ENCODE data around the gene MIPOL1. TPM values are rescaled to one million over a fixed set of nuclear protein-coding genes. Genes with fewer than 3 reads are reported as not detected.

The MIPOL1 gene
- total and polyA plus RNA-seq, 9 of the 15 experiments (the other 6 are each of a cell fraction or from before 2014, with no cell fraction given) = 6.7 to 21.9 (median 12.4) TPM

DNA sequence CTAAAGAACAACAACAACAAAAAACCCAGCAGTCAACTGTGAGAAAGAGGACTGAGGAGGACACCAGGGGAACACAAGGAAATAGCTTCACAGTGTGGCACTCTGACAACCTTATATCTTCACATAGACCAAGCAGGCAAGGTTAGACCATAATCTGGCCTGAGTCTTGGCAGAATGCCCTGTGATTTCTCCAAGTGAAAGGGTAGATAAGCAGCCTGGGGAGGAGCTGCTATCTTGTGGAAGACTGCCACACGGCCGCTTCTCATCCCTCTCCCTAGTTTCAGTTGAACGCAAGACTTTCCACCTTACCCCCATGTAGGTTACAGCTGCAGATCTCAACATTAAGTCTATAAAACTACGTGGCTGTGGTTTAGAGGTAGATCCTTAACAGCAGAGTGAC lies 29.0 kb upstream of the MIPOL1 start (continued):
- TF ChIP-seq, protein P1, sequence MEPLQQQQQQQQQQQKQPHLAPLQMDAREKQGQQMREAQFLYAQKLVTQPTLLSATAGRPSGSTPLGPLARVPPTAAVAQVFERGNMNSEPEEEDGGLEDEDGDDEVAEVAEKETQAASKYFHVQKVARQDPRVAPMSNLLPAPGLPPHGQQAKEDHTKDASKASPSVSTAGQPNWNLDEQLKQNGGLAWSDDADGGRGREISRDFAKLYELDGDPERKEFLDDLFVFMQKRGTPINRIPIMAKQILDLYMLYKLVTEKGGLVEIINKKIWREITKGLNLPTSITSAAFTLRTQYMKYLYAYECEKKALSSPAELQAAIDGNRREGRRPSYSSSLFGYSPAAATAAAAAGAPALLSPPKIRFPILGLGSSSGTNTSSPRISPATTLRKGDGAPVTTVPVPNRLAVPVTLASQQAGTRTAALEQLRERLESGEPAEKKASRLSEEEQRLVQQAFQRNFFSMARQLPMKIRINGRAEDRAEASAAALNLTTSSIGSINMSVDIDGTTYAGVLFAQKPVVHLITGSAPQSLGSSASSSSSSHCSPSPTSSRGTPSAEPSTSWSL (CRISPR knock-in tag; IDR thresholded peaks at IDR 0.05; ENCODE audit: borderline replicate concordance) = no peak
- TF ChIP-seq CXXC5 (CRISPR knock-in tag; IDR thresholded peaks at IDR 0.05) = peak; percentile 45
- peak; percentile 90 for TF ChIP-seq ARID1B (IDR thresholded peaks at IDR 0.05)
- TF ChIP-seq SMAD4 (CRISPR knock-in tag; conservative IDR thresholded peaks at IDR 0.05) = peak; percentile 59; the same call in 1 of the 2 replicates
- TF ChIP-seq ZFX (CRISPR knock-in tag; IDR thresholded peaks at IDR 0.05) = no peak
- TF ChIP-seq JUND (IDR thresholded peaks at IDR 0.05; ENCODE audit: borderline replicate concordance, low read depth, low read length) = 0 out of 2 replicates have a peak, but pooled peaks have one; percentile 25
- peak; percentile 66; the same call in 1 of the 3 replicates for TF ChIP-seq JUND (tag; IDR thresholded peaks at IDR 0.05; ENCODE audit: borderline replicate concordance, low read depth, low read length)
- TF ChIP-seq C11orf30 (IDR thresholded peaks at IDR 0.05; ENCODE audit: low read depth) = no peak
- TF ChIP-seq RB1 (IDR thresholded peaks at IDR 0.05; ENCODE audit: low read depth) = no peak
- TF ChIP-seq, protein P2, sequence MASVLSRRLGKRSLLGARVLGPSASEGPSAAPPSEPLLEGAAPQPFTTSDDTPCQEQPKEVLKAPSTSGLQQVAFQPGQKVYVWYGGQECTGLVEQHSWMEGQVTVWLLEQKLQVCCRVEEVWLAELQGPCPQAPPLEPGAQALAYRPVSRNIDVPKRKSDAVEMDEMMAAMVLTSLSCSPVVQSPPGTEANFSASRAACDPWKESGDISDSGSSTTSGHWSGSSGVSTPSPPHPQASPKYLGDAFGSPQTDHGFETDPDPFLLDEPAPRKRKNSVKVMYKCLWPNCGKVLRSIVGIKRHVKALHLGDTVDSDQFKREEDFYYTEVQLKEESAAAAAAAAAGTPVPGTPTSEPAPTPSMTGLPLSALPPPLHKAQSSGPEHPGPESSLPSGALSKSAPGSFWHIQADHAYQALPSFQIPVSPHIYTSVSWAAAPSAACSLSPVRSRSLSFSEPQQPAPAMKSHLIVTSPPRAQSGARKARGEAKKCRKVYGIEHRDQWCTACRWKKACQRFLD (CRISPR knock-in tag; IDR thresholded peaks at IDR 0.05) = 0 out of 2 replicates have a peak, but pooled peaks have one; percentile 52
- no peak for TF ChIP-seq OTX1 (CRISPR knock-in tag; IDR thresholded peaks at IDR 0.05)
- peak; percentile 32 for TF ChIP-seq TAF1 (IDR thresholded peaks at IDR 0.05; ENCODE audit: control insufficient read depth, extremely low read depth, insufficient read depth, low read length, severe bottlenecking)
- TF ChIP-seq, protein P3, sequence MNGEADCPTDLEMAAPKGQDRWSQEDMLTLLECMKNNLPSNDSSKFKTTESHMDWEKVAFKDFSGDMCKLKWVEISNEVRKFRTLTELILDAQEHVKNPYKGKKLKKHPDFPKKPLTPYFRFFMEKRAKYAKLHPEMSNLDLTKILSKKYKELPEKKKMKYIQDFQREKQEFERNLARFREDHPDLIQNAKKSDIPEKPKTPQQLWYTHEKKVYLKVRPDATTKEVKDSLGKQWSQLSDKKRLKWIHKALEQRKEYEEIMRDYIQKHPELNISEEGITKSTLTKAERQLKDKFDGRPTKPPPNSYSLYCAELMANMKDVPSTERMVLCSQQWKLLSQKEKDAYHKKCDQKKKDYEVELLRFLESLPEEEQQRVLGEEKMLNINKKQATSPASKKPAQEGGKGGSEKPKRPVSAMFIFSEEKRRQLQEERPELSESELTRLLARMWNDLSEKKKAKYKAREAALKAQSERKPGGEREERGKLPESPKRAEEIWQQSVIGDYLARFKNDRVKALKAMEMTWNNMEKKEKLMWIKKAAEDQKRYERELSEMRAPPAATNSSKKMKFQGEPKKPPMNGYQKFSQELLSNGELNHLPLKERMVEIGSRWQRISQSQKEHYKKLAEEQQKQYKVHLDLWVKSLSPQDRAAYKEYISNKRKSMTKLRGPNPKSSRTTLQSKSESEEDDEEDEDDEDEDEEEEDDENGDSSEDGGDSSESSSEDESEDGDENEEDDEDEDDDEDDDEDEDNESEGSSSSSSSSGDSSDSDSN (IDR thresholded peaks at IDR 0.05; ENCODE audit: borderline replicate concordance in 1 of 2, low read depth in 2 of 2, low read length in 2 of 2) = peak in 1 of 2 experiments; percentile 44; a peak in 1 of 4 replicates
- TF ChIP-seq HNRNPL (IDR thresholded peaks at IDR 0.05; ENCODE audit: low read depth, low read length) = 0 out of 2 replicates have a peak, but pooled peaks have one; percentile 41
- TF ChIP-seq COPS2 (conservative IDR thresholded peaks at IDR 0.05) = no peak
- TF ChIP-seq, protein P4, sequence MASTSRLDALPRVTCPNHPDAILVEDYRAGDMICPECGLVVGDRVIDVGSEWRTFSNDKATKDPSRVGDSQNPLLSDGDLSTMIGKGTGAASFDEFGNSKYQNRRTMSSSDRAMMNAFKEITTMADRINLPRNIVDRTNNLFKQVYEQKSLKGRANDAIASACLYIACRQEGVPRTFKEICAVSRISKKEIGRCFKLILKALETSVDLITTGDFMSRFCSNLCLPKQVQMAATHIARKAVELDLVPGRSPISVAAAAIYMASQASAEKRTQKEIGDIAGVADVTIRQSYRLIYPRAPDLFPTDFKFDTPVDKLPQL (IDR thresholded peaks at IDR 0.05; ENCODE audit: extremely low read depth, insufficient read length) = no peak
- TF ChIP-seq NR2C1 (IDR thresholded peaks at IDR 0.05) = no peak
- no peak for TF ChIP-seq NR2C1 (tag; IDR thresholded peaks at IDR 0.05)
- TF ChIP-seq HNRNPUL1 (IDR thresholded peaks at IDR 0.05; ENCODE audit: low read length) = no peak
- TF ChIP-seq, protein P5, sequence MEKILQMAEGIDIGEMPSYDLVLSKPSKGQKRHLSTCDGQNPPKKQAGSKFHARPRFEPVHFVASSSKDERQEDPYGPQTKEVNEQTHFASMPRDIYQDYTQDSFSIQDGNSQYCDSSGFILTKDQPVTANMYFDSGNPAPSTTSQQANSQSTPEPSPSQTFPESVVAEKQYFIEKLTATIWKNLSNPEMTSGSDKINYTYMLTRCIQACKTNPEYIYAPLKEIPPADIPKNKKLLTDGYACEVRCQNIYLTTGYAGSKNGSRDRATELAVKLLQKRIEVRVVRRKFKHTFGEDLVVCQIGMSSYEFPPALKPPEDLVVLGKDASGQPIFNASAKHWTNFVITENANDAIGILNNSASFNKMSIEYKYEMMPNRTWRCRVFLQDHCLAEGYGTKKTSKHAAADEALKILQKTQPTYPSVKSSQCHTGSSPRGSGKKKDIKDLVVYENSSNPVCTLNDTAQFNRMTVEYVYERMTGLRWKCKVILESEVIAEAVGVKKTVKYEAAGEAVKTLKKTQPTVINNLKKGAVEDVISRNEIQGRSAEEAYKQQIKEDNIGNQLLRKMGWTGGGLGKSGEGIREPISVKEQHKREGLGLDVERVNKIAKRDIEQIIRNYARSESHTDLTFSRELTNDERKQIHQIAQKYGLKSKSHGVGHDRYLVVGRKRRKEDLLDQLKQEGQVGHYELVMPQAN (IDR thresholded peaks at IDR 0.05; ENCODE audit: borderline replicate concordance) = no peak
- TF ChIP-seq CCNT2 (IDR thresholded peaks at IDR 0.05; ENCODE audit: borderline replicate concordance, extremely low read depth, insufficient read length, low read depth, low read length) = peak; percentile 52

Measured in K562 (cell line).